Endothelial cell (in vitro differentiated cells): ENCODE data around the gene CHST13. TPM values are rescaled to one million over a fixed set of nuclear protein-coding genes. Genes with fewer than 3 reads are reported as not detected.

Source experiments
- DNase-seq: peaks from one replicate; pipeline ENCODE4 v3.0.0; 2021; ENCODE audit warnings: low spot score
- H3K27ac Mint-ChIP-seq: one replicate; pipeline ENCODE4 v1.8.0; 2021; ENCODE audit warnings: mixed read lengths, inconsistent platforms; ENCODE audit not compliant: unreplicated experiment
- H3K27me3 Mint-ChIP-seq: one replicate; pipeline ENCODE4 v1.8.0; 2021; ENCODE audit warnings: mild to moderate bottlenecking, moderate library complexity, mixed read lengths, inconsistent platforms; ENCODE audit not compliant: unreplicated experiment
- H3K36me3 Mint-ChIP-seq: one replicate; pipeline ENCODE4 v1.8.0; 2021; ENCODE audit warnings: mild to moderate bottlenecking, low read depth, mixed read lengths, inconsistent platforms; ENCODE audit not compliant: unreplicated experiment
- H3K4me1 Mint-ChIP-seq: one replicate; pipeline ENCODE4 v1.8.0; 2021; ENCODE audit warnings: mild to moderate bottlenecking, mixed read lengths, inconsistent platforms; ENCODE audit not compliant: unreplicated experiment
- H3K4me3 Mint-ChIP-seq: one replicate; pipeline ENCODE4 v1.8.0; 2021; ENCODE audit warnings: mild to moderate bottlenecking, mixed read lengths, inconsistent platforms; ENCODE audit not compliant: unreplicated experiment
- H3K9me3 Mint-ChIP-seq: one replicate; pipeline ENCODE4 v1.8.0; 2021; ENCODE audit warnings: mixed read lengths, inconsistent platforms; ENCODE audit not compliant: unreplicated experiment
- CTCF ChIP-seq: fragments of 200-600 bp; sonication (generic); IDR thresholded peaks from one replicate; pipeline ENCODE4 v1.5.0; 2021; ENCODE audit warnings: antibody characterized with exemption; ENCODE audit not compliant: unreplicated experiment
- total RNA-seq: library from RNA; stranded (reverse); fragmentation: NEBNext Ultra II Directional; extraction: Animal tissue kit (Norgen Biotek cat#: 25700); gene quantifications from one replicate; pipeline ENCODE4 v1.2.1, GENCODE V29; 2021; ENCODE audit not compliant: unreplicated experiment

CHST13 gene
- total RNA-seq, 1 donor from 2014 or later = not detected

GRCh38 chr3:126549861-126550487 lies 26.0 kb downstream of the CHST13 start:
- no peak overlapping the region for H3K27ac Mint-ChIP-seq
- H3K9me3 Mint-ChIP-seq = no peaks in the 10 kb centered on the region
- DNase-seq = peak; percentile 5
- TF ChIP-seq CTCF = no peak
- no peak overlapping the region for H3K4me3 Mint-ChIP-seq
- peaks cover 3% of the 10 kb centered on the region for H3K27me3 Mint-ChIP-seq
- no peaks in the 10 kb centered on the region for H3K36me3 Mint-ChIP-seq
- peaks cover 5% of the 10 kb centered on the region for H3K4me1 Mint-ChIP-seq

GRCh38 chr3:126550488-126551051 lies 26.6 kb downstream of the CHST13 start:
- Mint-ChIP-seq H3K36me3 (no peaks in the 10 kb centered on the region), H3K4me1 (peaks cover 5% of the 10 kb centered on the region), H3K9me3 (no peaks in the 10 kb centered on the region), H3K27ac (no peak overlapping the region), H3K4me3 (no peak overlapping the region), H3K27me3 (peaks cover 3% of the 10 kb centered on the region)
- no peak for TF ChIP-seq CTCF
- peak; percentile 1 for DNase-seq

GRCh38 chr3:126551121-126551838 lies 27.3 kb downstream of the CHST13 start:
- Mint-ChIP-seq H3K36me3 (no peaks in the 10 kb centered on the region), H3K9me3 (no peaks in the 10 kb centered on the region), H3K4me1 (peaks cover 5% of the 10 kb centered on the region), H3K4me3 (no peak overlapping the region), H3K27me3 (peaks cover 3% of the 10 kb centered on the region), H3K27ac (no peak overlapping the region)
- no peak for TF ChIP-seq CTCF
- peak; percentile 1 for DNase-seq

GRCh38 chr3:126551839-126552687 lies 28.1 kb downstream of the CHST13 start:
- no peak for TF ChIP-seq CTCF
- Mint-ChIP-seq H3K27ac (no peak overlapping the region), H3K27me3 (peaks cover 3% of the 10 kb centered on the region), H3K4me3 (no peak overlapping the region), H3K9me3 (no peaks in the 10 kb centered on the region), H3K36me3 (no peaks in the 10 kb centered on the region), H3K4me1 (peaks cover 5% of the 10 kb centered on the region)
- peak; percentile 1 for DNase-seq
